ENCODE measurements around the gene TUBB. TPM values are rescaled to one million over a fixed set of nuclear protein-coding genes. Genes with fewer than 3 reads are reported as not detected.

The TUBB gene
- polyA plus RNA-seq, 1 of the 3 experiments (the other 2 are of a cell fraction): 1,037 TPM

DNA sequence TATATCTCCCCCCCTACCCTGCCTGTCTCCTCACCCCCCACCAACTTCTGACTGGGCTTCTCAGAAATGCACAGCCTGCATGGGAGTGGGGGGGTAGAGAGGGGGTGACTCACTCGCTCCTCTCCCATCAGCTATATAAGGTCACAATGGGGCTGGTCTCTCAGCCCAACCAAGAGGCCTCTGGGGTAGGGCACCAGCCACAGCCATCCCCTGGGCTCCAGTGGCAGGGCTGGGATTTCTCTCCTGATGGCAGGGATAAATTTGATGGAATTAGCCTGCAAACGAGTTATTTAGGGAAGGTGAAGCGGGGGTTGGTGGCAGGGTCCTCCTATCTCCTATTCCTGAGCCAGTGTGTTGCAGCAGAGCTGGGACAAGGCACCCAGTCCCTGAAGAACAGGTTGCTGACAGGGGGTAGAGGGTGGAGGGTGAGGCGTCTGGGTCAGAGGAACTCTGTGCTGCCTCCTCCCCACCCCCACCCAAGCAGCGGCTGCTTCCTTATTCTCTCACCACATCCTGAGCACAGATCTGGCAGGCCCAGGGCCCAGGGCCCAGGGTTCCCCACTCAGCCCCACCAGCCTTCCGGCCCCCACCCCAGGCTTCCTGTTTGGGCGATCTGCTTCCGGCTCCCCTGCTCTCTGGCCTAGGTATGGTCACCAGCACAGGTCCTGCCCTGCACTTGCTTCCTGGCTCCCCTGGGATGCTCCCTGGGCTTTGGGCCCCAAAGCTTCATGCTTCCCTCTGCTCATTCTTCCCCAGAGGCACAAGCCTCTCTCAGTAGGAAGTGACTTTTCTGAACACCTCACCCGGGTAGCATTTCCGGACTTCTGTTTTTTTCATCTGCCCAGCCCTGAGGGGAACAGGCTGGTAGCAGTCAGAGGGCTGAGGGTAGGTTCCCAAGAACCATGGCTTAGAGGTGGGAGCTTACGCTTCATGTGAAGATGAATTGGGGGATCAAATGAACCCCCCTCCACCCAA is 37.7 kb upstream of the TUBB start (continued):
- TF ChIP-seq TEAD4 (IDR thresholded peaks at IDR 0.05; ENCODE audit: borderline replicate concordance, insufficient read depth) (0 out of 2 replicates have a peak, but pooled peaks have one; percentile 31), GATA2 (CRISPR knock-in tag; IDR thresholded peaks at IDR 0.05) (no peak), JUND (IDR thresholded peaks at IDR 0.05) (peak; percentile 92), FOXM1 (IDR thresholded peaks at IDR 0.05; ENCODE audit: low read depth) (no peak), MXI1 (IDR thresholded peaks at IDR 0.05; ENCODE audit: low read depth, low read length) (peak; percentile 32; the same call in 1 of the 2 replicates), EZH2phosphoT487 (IDR thresholded peaks at IDR 0.05; ENCODE audit: borderline replicate concordance, low read depth) (no peak), ELF1 (IDR thresholded peaks at IDR 0.05) (0 out of 2 replicates have a peak, but pooled peaks have one; percentile 35), SIN3A (IDR thresholded peaks at IDR 0.05; ENCODE audit: borderline replicate concordance, low read depth, low read length) (peak; percentile 33; the same call in 1 of the 2 replicates)
- TF ChIP-seq, protein P1, sequence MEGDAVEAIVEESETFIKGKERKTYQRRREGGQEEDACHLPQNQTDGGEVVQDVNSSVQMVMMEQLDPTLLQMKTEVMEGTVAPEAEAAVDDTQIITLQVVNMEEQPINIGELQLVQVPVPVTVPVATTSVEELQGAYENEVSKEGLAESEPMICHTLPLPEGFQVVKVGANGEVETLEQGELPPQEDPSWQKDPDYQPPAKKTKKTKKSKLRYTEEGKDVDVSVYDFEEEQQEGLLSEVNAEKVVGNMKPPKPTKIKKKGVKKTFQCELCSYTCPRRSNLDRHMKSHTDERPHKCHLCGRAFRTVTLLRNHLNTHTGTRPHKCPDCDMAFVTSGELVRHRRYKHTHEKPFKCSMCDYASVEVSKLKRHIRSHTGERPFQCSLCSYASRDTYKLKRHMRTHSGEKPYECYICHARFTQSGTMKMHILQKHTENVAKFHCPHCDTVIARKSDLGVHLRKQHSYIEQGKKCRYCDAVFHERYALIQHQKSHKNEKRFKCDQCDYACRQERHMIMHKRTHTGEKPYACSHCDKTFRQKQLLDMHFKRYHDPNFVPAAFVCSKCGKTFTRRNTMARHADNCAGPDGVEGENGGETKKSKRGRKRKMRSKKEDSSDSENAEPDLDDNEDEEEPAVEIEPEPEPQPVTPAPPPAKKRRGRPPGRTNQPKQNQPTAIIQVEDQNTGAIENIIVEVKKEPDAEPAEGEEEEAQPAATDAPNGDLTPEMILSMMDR (IDR thresholded peaks at IDR 0.05): no peak
- TF ChIP-seq, protein P2, sequence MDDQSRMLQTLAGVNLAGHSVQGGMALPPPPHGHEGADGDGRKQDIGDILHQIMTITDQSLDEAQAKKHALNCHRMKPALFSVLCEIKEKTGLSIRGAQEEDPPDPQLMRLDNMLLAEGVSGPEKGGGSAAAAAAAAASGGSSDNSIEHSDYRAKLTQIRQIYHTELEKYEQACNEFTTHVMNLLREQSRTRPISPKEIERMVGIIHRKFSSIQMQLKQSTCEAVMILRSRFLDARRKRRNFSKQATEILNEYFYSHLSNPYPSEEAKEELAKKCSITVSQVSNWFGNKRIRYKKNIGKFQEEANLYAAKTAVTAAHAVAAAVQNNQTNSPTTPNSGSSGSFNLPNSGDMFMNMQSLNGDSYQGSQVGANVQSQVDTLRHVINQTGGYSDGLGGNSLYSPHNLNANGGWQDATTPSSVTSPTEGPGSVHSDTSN (IDR thresholded peaks at IDR 0.05): 0 out of 2 replicates have a peak, but pooled peaks have one; percentile 27
- TF ChIP-seq, protein P3, sequence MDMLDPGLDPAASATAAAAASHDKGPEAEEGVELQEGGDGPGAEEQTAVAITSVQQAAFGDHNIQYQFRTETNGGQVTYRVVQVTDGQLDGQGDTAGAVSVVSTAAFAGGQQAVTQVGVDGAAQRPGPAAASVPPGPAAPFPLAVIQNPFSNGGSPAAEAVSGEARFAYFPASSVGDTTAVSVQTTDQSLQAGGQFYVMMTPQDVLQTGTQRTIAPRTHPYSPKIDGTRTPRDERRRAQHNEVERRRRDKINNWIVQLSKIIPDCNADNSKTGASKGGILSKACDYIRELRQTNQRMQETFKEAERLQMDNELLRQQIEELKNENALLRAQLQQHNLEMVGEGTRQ (IDR thresholded peaks at IDR 0.05; ENCODE audit: borderline replicate concordance, low read depth, low read length): no peak

DNA sequence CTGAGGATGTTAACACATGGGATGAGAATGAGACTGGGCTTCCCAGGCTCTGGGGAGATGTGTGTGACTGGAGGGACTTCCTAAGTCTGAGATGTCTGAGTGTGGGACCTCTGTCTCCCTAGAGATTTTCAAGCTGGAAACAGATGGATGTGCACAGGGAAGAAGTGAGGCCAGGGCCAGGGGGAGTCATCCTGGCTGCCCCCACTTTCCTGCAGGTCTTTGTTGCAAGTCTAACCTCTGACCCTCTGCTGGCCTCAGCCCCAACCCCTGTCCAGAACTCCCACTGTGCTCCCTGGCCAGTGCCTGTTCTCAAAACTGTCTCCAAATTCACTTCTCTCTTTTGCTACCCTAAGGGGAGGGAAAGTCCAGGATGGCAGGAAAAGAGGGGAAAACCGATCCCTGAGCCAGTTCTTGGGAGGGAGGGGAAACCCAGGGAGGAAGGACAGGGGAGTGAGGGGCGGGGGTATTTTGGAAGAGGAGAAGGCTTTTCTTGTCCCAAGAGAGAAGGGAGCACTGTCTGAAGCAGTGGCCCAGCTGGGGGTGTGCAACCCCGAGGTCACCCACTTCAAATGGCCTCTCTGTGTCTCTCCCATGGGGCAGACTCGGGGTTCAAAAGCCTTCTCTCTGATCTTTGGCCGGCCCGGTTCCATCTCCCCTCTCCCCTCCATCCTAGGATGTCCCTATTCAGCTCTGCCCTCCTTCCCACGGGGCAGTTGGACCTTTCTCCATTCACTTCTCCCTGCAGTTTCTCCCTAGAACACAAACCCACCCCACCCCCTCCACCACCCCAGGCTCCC is 36.8 kb upstream of the TUBB start:
- Histone ChIP-seq H4K20me1 (ENCODE audit: insufficient read depth) (peaks cover 33% of the 10 kb centered on the region), H3K27ac (ENCODE audit: low read depth in 2 of 2, low read length in 1 of 2) (peak overlapping the region; percentile 93 to 97), H3K36me3 (replicated peaks in 1 of 2; ENCODE audit: control insufficient read depth in 1 of 2, insufficient read depth in 2 of 2, low read length in 1 of 2) (peaks cover 7 to 29% of the 10 kb centered on the region in 2 experiments), H3K4me3 (ENCODE audit: low read depth in 2 of 2, low read length in 1 of 2) (peak overlapping the region; percentile 74 to 77), H3K9me2 (no peaks in the 10 kb centered on the region), H3K4me2 (peak overlapping the region; percentile 98), H3K9ac (peak overlapping the region; percentile 97), H3K27me3 (ENCODE audit: insufficient read depth) (no peaks in the 10 kb centered on the region), H3F3A (replicated peaks; ENCODE audit: insufficient read depth) (peaks cover 30% of the 10 kb centered on the region), H3K79me2 (ENCODE audit: insufficient read depth) (peaks cover 100% of the 10 kb centered on the region), H3K4me1 (ENCODE audit: control insufficient read depth in 1 of 2, insufficient read depth in 2 of 2, low read depth in 1 of 2, low read length in 1 of 2) (peaks cover 17 to 64% of the 10 kb centered on the region in 2 experiments; a peak in 3 of 4 replicates), H2AFZ (ENCODE audit: low read depth) (no peak overlapping the region), H3K9me3 (no peaks in the 10 kb centered on the region)
- no peak for TF ChIP-seq TAF1 (IDR thresholded peaks at IDR 0.05; ENCODE audit: borderline replicate concordance, low read depth, low read length)
- no peak for TF ChIP-seq CHD2 (IDR thresholded peaks at IDR 0.05; ENCODE audit: low read length, partially characterized antibody)
- no peak for TF ChIP-seq SIN3A (IDR thresholded peaks at IDR 0.05; ENCODE audit: borderline replicate concordance, low read depth, low read length)
- no peak for TF ChIP-seq TEAD4 (IDR thresholded peaks at IDR 0.05; ENCODE audit: borderline replicate concordance, insufficient read depth)
- TF ChIP-seq, protein P4, sequence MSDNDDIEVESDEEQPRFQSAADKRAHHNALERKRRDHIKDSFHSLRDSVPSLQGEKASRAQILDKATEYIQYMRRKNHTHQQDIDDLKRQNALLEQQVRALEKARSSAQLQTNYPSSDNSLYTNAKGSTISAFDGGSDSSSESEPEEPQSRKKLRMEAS (IDR thresholded peaks at IDR 0.05; ENCODE audit: low read depth): no peak
- TF ChIP-seq, protein P2 (IDR thresholded peaks at IDR 0.05): no peak
- WGBS (ENCODE audit: low lambda C conversion rate): 8% methylated on average over 7 of the region's 7 CpGs
- CTCF ChIA-PET: interaction anchor here (1.2 to 29.8 kb wide), 2 partner anchors 11 to 39 kb away, joined by 4 to 838 read pairs; partner anchors contain the start of genes DHX16, FLOT1, MDC1 and TUBB
- no peak for DNase-seq
- POLR2A ChIA-PET: interaction anchor here (0.6 to 1.4 kb wide), 4 partner anchors 34 to 218 kb away, joined by 4 read pairs; partner anchors contain the start of gene MDC1
